WTC11 (cell line): ENCODE measurements around the gene CRCP. TPM values are rescaled to one million over a fixed set of nuclear protein-coding genes. Genes with fewer than 3 reads are reported as not detected.

Source experiments
- ATAC-seq: fragments of 200-7000 bp; cut with Tn5 transposase; 2 replicates; pipeline ENCODE4 v1.10.0; 2021; ENCODE audit warnings: mild to moderate bottlenecking, moderate library complexity
- CTCF ChIA-PET: fragments of 300-600 bp; sonication (Branson Sonifier 250); formaldehyde crosslinking; loops from one replicate; lab custom pipeline; 2021; ENCODE audit warnings: antibody characterized with exemption; lab: Charles Lee
- POLR2A ChIA-PET: fragments of 350-600 bp; sonication (Branson Sonifier 250); formaldehyde crosslinking; loops from one replicate; lab custom pipeline; 2021; ENCODE audit warnings: antibody characterized with exemption; lab: Charles Lee
- DNase-seq: peaks from one replicate; pipeline ENCODE4 v3.0.0; 2021; ENCODE audit warnings: low spot score
- H3K27ac Mint-ChIP-seq: 2 replicates; pipeline ENCODE4 v1.8.0; 2021; ENCODE audit warnings: mixed read lengths
- H3K27me3 Mint-ChIP-seq: 2 replicates; pipeline ENCODE4 v1.8.0; 2021; ENCODE audit warnings: low read depth, mild to moderate bottlenecking, moderate library complexity, mixed read lengths
- H3K36me3 Mint-ChIP-seq: 2 replicates; pipeline ENCODE4 v1.8.0; 2021; ENCODE audit warnings: mixed read lengths
- H3K4me1 Mint-ChIP-seq: 2 replicates; pipeline ENCODE4 v1.8.0; 2022; ENCODE audit warnings: mixed read lengths
- H3K4me3 Mint-ChIP-seq: 2 replicates; pipeline ENCODE4 v1.8.0; 2021; ENCODE audit warnings: mild to moderate bottlenecking, moderate library complexity, mixed read lengths
- H3K9me3 Mint-ChIP-seq: 2 replicates; pipeline ENCODE4 v1.8.0; 2021; ENCODE audit warnings: mixed read lengths
- CBFB ChIP-seq: sonication (generic); formaldehyde crosslinking; IDR thresholded peaks from 2 replicates; pipeline ENCODE4 v1.8.1; 2022; ENCODE audit warnings: mild to moderate bottlenecking, low read depth, missing genetic modification reagents
- E2F1 ChIP-seq: sonication (generic); formaldehyde crosslinking; IDR thresholded peaks from 2 replicates; pipeline ENCODE4 v1.8.0; 2022; ENCODE audit warnings: mild to moderate bottlenecking, missing genetic modification reagents
- ERG ChIP-seq: fragments of 250-450 bp; sonication (Bioruptor Pico); IDR thresholded peaks from 2 replicates; pipeline ENCODE4 v1.8.0; 2021; ENCODE audit warnings: mild to moderate bottlenecking
- FOXK1 ChIP-seq: sonication (generic); formaldehyde crosslinking; IDR thresholded peaks from 2 replicates; pipeline ENCODE4 v1.8.0; 2022; ENCODE audit warnings: mild to moderate bottlenecking, moderate library complexity, missing genetic modification reagents
- GTF2I ChIP-seq: fragments of 250-450 bp; sonication (Bioruptor Pico); conservative IDR thresholded peaks from 2 replicates; pipeline ENCODE4 v1.4.0; 2021; ENCODE audit warnings: mild to moderate bottlenecking
- HMGA2 ChIP-seq: fragments of 250-450 bp; sonication (Bioruptor Pico); IDR thresholded peaks from 2 replicates; pipeline ENCODE4 v1.4.0; 2021; ENCODE audit warnings: mild to moderate bottlenecking, moderate library complexity
- IRF2 ChIP-seq: sonication (generic); formaldehyde crosslinking; IDR thresholded peaks from 2 replicates; pipeline ENCODE4 v1.8.0; 2022; ENCODE audit warnings: low read depth, missing genetic modification reagents, borderline replicate concordance
- PREB ChIP-seq: sonication (generic); formaldehyde crosslinking; IDR thresholded peaks from 2 replicates; pipeline ENCODE4 v1.8.1; 2022; ENCODE audit warnings: mild to moderate bottlenecking, missing genetic modification reagents, moderate library complexity, borderline replicate concordance
- RORB ChIP-seq: fragments of 250-450 bp; sonication (Bioruptor Pico); IDR thresholded peaks from 2 replicates; pipeline ENCODE4 v1.9.0; 2021; ENCODE audit warnings: mild to moderate bottlenecking
- SMAD4 ChIP-seq: sonication (generic); formaldehyde crosslinking; IDR thresholded peaks from 2 replicates; pipeline ENCODE4 v1.8.0; 2022; ENCODE audit warnings: mild to moderate bottlenecking, missing genetic modification reagents
- SP1 ChIP-seq: sonication (generic); formaldehyde crosslinking; conservative IDR thresholded peaks from 2 replicates; pipeline ENCODE4 v1.8.1; 2022; ENCODE audit warnings: missing genetic modification reagents
- TEAD4 ChIP-seq: sonication (generic); formaldehyde crosslinking; IDR thresholded peaks from 2 replicates; pipeline ENCODE4 v1.8.0; 2022; ENCODE audit warnings: mild to moderate bottlenecking, missing genetic modification reagents
- USF2 ChIP-seq: sonication (generic); formaldehyde crosslinking; IDR thresholded peaks from 2 replicates; pipeline ENCODE4 v1.8.1; 2023; ENCODE audit warnings: mild to moderate bottlenecking, missing genetic modification reagents, moderate library complexity
- ZNF138 ChIP-seq: sonication (generic); formaldehyde crosslinking; conservative IDR thresholded peaks from 2 replicates; pipeline ENCODE4 v1.8.1; 2022; ENCODE audit warnings: mild to moderate bottlenecking, moderate library complexity, missing genetic modification reagents
- ZNF317 ChIP-seq: sonication (generic); formaldehyde crosslinking; IDR thresholded peaks from 2 replicates; pipeline ENCODE4 v1.8.1; 2023; ENCODE audit warnings: low read depth, mild to moderate bottlenecking, moderate library complexity, missing genetic modification reagents, borderline replicate concordance
- ZNF512 ChIP-seq: sonication (generic); formaldehyde crosslinking; IDR thresholded peaks from 2 replicates; pipeline ENCODE4 v1.8.1; 2022; ENCODE audit warnings: missing genetic modification reagents, borderline replicate concordance
- total RNA-seq: library from RNA; stranded (reverse); gene quantifications from 3 replicates; pipeline ENCODE4 v1.2.3, GENCODE V29; 2021
- TF ChIP-seq, protein P1 (sequence below): sonication (generic); formaldehyde crosslinking; IDR thresholded peaks from 2 replicates; pipeline ENCODE4 v1.8.0; 2023; ENCODE audit warnings: missing genetic modification reagents, mild to moderate bottlenecking, borderline replicate concordance
- TF ChIP-seq, protein P2 (sequence below): fragments of 250-450 bp; sonication (Bioruptor Pico); IDR thresholded peaks from 2 replicates; pipeline ENCODE4 v1.9.0; 2021; ENCODE audit warnings: mild to moderate bottlenecking
- TF ChIP-seq, protein P3 (sequence below): sonication (generic); formaldehyde crosslinking; IDR thresholded peaks from 2 replicates; pipeline ENCODE4 v1.8.0; 2022; ENCODE audit warnings: mild to moderate bottlenecking, missing genetic modification reagents

Gene CRCP
- total RNA-seq, 1 experiment from 2014 or later = 23.3 TPM

GRCh38 chr7:66193146-66193725 lies 78.6 kb downstream of the CRCP start:
- Mint-ChIP-seq H3K9me3 (peaks cover 6% of the 10 kb centered on the region; the same call in 1 of the 2 replicates), H3K4me1 (peaks cover 1% of the 10 kb centered on the region; the same call in 1 of the 2 replicates), H3K4me3 (no peak overlapping the region), H3K27ac (no peak overlapping the region), H3K27me3 (no peaks in the 10 kb centered on the region; the same call in 1 of the 2 replicates), H3K36me3 (no peaks in the 10 kb centered on the region)
- ATAC-seq (no peak), DNase-seq (no peak)
- CTCF ChIA-PET = no interaction called here
- TF ChIP-seq GTF2I (CRISPR knock-in tag) = no peak
- TF ChIP-seq, protein P1, sequence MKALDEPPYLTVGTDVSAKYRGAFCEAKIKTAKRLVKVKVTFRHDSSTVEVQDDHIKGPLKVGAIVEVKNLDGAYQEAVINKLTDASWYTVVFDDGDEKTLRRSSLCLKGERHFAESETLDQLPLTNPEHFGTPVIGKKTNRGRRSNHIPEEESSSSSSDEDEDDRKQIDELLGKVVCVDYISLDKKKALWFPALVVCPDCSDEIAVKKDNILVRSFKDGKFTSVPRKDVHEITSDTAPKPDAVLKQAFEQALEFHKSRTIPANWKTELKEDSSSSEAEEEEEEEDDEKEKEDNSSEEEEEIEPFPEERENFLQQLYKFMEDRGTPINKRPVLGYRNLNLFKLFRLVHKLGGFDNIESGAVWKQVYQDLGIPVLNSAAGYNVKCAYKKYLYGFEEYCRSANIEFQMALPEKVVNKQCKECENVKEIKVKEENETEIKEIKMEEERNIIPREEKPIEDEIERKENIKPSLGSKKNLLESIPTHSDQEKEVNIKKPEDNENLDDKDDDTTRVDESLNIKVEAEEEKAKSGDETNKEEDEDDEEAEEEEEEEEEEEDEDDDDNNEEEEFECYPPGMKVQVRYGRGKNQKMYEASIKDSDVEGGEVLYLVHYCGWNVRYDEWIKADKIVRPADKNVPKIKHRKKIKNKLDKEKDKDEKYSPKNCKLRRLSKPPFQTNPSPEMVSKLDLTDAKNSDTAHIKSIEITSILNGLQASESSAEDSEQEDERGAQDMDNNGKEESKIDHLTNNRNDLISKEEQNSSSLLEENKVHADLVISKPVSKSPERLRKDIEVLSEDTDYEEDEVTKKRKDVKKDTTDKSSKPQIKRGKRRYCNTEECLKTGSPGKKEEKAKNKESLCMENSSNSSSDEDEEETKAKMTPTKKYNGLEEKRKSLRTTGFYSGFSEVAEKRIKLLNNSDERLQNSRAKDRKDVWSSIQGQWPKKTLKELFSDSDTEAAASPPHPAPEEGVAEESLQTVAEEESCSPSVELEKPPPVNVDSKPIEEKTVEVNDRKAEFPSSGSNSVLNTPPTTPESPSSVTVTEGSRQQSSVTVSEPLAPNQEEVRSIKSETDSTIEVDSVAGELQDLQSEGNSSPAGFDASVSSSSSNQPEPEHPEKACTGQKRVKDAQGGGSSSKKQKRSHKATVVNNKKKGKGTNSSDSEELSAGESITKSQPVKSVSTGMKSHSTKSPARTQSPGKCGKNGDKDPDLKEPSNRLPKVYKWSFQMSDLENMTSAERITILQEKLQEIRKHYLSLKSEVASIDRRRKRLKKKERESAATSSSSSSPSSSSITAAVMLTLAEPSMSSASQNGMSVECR = no peak
- no peak for TF ChIP-seq FOXK1
- TF ChIP-seq, protein P2, sequence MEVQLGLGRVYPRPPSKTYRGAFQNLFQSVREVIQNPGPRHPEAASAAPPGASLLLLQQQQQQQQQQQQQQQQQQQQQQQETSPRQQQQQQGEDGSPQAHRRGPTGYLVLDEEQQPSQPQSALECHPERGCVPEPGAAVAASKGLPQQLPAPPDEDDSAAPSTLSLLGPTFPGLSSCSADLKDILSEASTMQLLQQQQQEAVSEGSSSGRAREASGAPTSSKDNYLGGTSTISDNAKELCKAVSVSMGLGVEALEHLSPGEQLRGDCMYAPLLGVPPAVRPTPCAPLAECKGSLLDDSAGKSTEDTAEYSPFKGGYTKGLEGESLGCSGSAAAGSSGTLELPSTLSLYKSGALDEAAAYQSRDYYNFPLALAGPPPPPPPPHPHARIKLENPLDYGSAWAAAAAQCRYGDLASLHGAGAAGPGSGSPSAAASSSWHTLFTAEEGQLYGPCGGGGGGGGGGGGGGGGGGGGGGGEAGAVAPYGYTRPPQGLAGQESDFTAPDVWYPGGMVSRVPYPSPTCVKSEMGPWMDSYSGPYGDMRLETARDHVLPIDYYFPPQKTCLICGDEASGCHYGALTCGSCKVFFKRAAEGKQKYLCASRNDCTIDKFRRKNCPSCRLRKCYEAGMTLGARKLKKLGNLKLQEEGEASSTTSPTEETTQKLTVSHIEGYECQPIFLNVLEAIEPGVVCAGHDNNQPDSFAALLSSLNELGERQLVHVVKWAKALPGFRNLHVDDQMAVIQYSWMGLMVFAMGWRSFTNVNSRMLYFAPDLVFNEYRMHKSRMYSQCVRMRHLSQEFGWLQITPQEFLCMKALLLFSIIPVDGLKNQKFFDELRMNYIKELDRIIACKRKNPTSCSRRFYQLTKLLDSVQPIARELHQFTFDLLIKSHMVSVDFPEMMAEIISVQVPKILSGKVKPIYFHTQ = no peak
- TF ChIP-seq HMGA2 (CRISPR knock-in tag) = no peak
- TF ChIP-seq, protein P3, sequence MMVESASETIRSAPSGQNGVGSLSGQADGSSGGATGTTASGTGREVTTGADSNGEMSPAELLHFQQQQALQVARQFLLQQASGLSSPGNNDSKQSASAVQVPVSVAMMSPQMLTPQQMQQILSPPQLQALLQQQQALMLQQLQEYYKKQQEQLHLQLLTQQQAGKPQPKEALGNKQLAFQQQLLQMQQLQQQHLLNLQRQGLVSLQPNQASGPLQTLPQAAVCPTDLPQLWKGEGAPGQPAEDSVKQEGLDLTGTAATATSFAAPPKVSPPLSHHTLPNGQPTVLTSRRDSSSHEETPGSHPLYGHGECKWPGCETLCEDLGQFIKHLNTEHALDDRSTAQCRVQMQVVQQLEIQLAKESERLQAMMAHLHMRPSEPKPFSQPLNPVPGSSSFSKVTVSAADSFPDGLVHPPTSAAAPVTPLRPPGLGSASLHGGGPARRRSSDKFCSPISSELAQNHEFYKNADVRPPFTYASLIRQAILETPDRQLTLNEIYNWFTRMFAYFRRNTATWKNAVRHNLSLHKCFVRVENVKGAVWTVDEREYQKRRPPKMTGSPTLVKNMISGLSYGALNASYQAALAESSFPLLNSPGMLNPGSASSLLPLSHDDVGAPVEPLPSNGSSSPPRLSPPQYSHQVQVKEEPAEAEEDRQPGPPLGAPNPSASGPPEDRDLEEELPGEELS (CRISPR knock-in tag) = no peak
- no peak for TF ChIP-seq ZNF138 (CRISPR knock-in tag)
- no peak for TF ChIP-seq ZNF512 (CRISPR knock-in tag)
- no peak for TF ChIP-seq CBFB
- POLR2A ChIA-PET = no interaction called here

DNA sequence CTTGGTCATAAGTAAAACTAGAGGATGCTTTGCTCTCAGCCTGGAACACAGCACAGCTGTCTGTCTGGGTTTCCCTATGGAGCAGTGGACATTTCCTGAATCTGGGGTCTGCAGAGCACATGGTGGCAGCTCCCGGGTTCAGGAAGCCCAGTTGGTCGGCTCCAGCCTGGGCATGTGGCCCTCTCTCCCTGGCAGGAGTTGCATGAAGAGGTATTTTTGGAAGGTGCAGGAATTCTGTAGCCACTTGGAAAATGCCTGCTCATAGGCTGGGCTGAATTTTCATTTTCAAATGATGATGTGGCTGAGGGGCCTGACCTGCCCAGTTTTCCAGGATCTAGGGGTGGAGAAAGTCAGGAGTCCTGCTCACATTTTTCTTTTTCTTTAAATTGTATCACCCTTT lies 83.8 kb downstream of the CRCP start:
- ATAC-seq (no peak), DNase-seq (no peak)
- Mint-ChIP-seq H3K4me1 (peaks cover 4% of the 10 kb centered on the region; the same call in 1 of the 2 replicates), H3K9me3 (0 out of 2 replicates have a peak, but pooled peaks cover 3% of the 10 kb centered on the region), H3K36me3 (no peaks in the 10 kb centered on the region), H3K27ac (no peak overlapping the region), H3K4me3 (no peak overlapping the region), H3K27me3 (peaks cover 5% of the 10 kb centered on the region; the same call in 1 of the 2 replicates)
- ChIA-PET CTCF (interaction anchor here (0.6 to 0.8 kb wide), 2 partner anchors 124 to 274 kb away, joined by 3 read pairs; no protein-coding TSS in a partner anchor), POLR2A (interaction anchor here (0.6 kb wide), 1 partner anchor 13 kb away, joined by 4 read pairs; no protein-coding TSS in a partner anchor)
- TF ChIP-seq IRF2 (CRISPR knock-in tag) (no peak), PREB (CRISPR knock-in tag) (no peak), TEAD4 (CRISPR knock-in tag) (no peak), SP1 (CRISPR knock-in tag) (no peak), USF2 (CRISPR knock-in tag) (no peak), SMAD4 (CRISPR knock-in tag) (no peak), E2F1 (CRISPR knock-in tag) (no peak), RORB (CRISPR knock-in tag) (no peak), ZNF317 (CRISPR knock-in tag) (no peak), ERG (CRISPR knock-in tag) (no peak)
